ENCODE results near the gene ADAMTS14. TPM values are rescaled to one million over a fixed set of nuclear protein-coding genes. Genes with fewer than 3 reads are reported as not detected.

Gene ADAMTS14
- total RNA-seq, 4 donors from 2014 or later, result 0.15 to 0.51 (median 0.40) TPM

- WGBS, result 76% methylated on average over 14 of the region's 14 CpGs
- Histone ChIP-seq H3K27ac (no peak overlapping the region), H3K36me3 (no peaks in the 10 kb centered on the region), H3K9me3 (no peaks in the 10 kb centered on the region), H3K4me3 (no peak overlapping the region), H3K4me1 (peaks cover 38% of the 10 kb centered on the region), H3K27me3 (peaks cover 26% of the 10 kb centered on the region)
- TF ChIP-seq POLR2AphosphoS5 (IDR thresholded peaks at IDR 0.05) (no peak), EP300 (IDR thresholded peaks at IDR 0.05) (no peak), POLR2A (IDR thresholded peaks at IDR 0.05) (no peak), CTCF (IDR thresholded peaks at IDR 0.05) (no peak)
- no peak for DNase-seq (ENCODE audit: low spot score in 2 of 2)
Observed at GRCh38 chr10:70675496-70676161, 3.3 kb downstream of the ADAMTS14 start.

DNA sequence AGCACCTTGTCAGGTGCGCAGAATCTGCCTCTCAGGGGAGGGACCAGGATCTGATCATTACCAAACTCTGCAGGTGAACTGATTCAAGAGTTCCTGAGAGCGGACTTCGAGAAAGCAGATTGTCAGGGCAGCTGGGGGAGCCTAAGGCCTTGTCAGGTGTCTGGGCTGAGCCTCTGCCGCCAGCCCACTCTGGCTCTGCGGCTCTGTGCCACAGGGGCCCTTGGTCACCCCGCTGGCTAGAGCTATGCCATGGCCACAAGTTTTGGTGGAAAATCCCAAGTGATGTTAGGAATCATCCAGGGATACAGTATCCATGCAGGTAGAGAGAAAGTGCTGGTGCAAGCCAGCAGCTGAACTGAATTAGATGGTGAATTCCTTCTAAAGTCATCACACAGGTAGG lies 4.2 kb downstream of the ADAMTS14 start:
- WGBS, result 93% methylated on average over 6 of the region's 6 CpGs
- Histone ChIP-seq H3K4me1 (peaks cover 38% of the 10 kb centered on the region), H3K27ac (no peak overlapping the region)

GRCh38 chr10:70677016-70677415 lies 4.7 kb downstream of the ADAMTS14 start:
- peaks cover 35% of the 10 kb centered on the region for H3K4me1 ChIP-seq
- no peaks in the 10 kb centered on the region for H3K9me3 ChIP-seq
- no peak for DNase-seq (ENCODE audit: low spot score in 2 of 2)
- H3K4me3 ChIP-seq, result no peak overlapping the region
- peaks cover 21% of the 10 kb centered on the region for H3K27me3 ChIP-seq
- H3K27ac ChIP-seq, result no peak overlapping the region
- TF ChIP-seq CTCF (IDR thresholded peaks at IDR 0.05), result no peak
- no peak for TF ChIP-seq POLR2AphosphoS5 (IDR thresholded peaks at IDR 0.05)
- no peak for TF ChIP-seq EP300 (IDR thresholded peaks at IDR 0.05)
- no peak for TF ChIP-seq POLR2A (IDR thresholded peaks at IDR 0.05)
- H3K36me3 ChIP-seq, result no peaks in the 10 kb centered on the region
- WGBS, result 100% methylated on average over 2 of the region's 5 CpGs

More for the DNA sequence above, 4.2 kb downstream of the ADAMTS14 start:
- DNase-seq (ENCODE audit: low spot score in 2 of 2), result no peak
- H3K4me3 ChIP-seq, result no peak overlapping the region
- TF ChIP-seq POLR2A (IDR thresholded peaks at IDR 0.05) (no peak), CTCF (IDR thresholded peaks at IDR 0.05) (no peak), EP300 (IDR thresholded peaks at IDR 0.05) (no peak), POLR2AphosphoS5 (IDR thresholded peaks at IDR 0.05) (no peak)
- no peaks in the 10 kb centered on the region for H3K36me3 ChIP-seq
- no peaks in the 10 kb centered on the region for H3K9me3 ChIP-seq
- peaks cover 24% of the 10 kb centered on the region for H3K27me3 ChIP-seq

DNA sequence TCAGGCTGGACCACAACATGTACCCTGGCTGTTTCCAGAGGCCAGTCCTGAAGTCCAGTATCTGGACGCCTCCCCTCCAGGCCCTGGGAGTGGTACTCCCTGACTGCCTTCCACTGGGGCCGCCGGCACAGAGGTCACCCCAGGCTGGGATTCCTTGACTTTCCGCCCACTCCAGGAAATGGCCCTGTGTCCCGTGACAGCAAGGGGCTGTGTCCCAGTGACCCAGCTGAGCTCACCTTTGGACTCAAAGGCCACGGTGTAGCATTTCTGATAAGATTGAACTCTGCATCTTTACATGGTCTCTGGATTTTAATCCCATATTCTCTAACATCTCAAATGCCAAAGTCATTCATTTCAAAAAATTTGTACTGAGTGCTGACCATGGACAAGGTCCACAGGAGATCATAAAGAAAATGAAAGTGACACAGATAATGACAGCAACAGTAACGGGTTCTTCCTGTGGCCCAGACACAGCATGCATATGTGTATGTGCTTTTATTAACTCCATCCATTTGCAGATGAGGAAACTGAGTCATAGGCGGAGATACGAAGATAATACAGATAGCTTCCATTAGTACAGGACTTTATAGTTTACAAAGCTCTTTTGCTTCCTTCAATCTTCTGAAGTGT lies 5.4 kb downstream of the ADAMTS14 start:
- TF ChIP-seq POLR2A (IDR thresholded peaks at IDR 0.05) (no peak), POLR2AphosphoS5 (IDR thresholded peaks at IDR 0.05) (no peak), EP300 (IDR thresholded peaks at IDR 0.05) (no peak), CTCF (IDR thresholded peaks at IDR 0.05) (no peak)
- H3K9me3 ChIP-seq, result no peaks in the 10 kb centered on the region
- DNase-seq (ENCODE audit: low spot score in 2 of 2), result no peak
- H3K36me3 ChIP-seq, result no peaks in the 10 kb centered on the region
- peaks cover 30% of the 10 kb centered on the region for H3K4me1 ChIP-seq
- 84% methylated on average over 9 of the region's 9 CpGs for WGBS
- H3K4me3 ChIP-seq, result no peak overlapping the region
- no peak overlapping the region for H3K27ac ChIP-seq
- H3K27me3 ChIP-seq, result peaks cover 14% of the 10 kb centered on the region

- Histone ChIP-seq H3K9me3 (no peaks in the 10 kb centered on the region), H3K27me3 (peaks cover 13% of the 10 kb centered on the region), H3K4me1 (peaks cover 30% of the 10 kb centered on the region), H3K27ac (no peak overlapping the region), H3K36me3 (no peaks in the 10 kb centered on the region), H3K4me3 (no peak overlapping the region)
- 96% methylated on average over 3 of the region's 3 CpGs for WGBS
- TF ChIP-seq POLR2AphosphoS5 (IDR thresholded peaks at IDR 0.05) (no peak), EP300 (IDR thresholded peaks at IDR 0.05) (no peak), CTCF (IDR thresholded peaks at IDR 0.05) (no peak), POLR2A (IDR thresholded peaks at IDR 0.05) (no peak)
- DNase-seq (ENCODE audit: low spot score in 2 of 2), result no peak
Observed at GRCh38 chr10:70678250-70678635, 5.9 kb downstream of the ADAMTS14 start.
